Measurements from ENCODE around the gene HOXA6. TPM values are rescaled to one million over a fixed set of nuclear protein-coding genes. Genes with fewer than 3 reads are reported as not detected.

HOXA6 gene
- 3.3 TPM for polyA plus RNA-seq (2013, experiment 1 of 2; ENCODE audit: insufficient read length)
- 3.4 TPM for polyA plus RNA-seq (2013, experiment 2 of 2; ENCODE audit: insufficient read length)

GRCh38 chr7:27147199-27148030, at the start of gene HOXA6:
Gene HOXA6, minus strand, starts transcription at chr7:27147774. Its CDS starts 25 bp downstream, at chr7:27147749.
- DNase-seq: peak; percentile 58

- DNase-seq: peak; percentile 50
Measured at GRCh38 chr7:27196287-27196767, 48.8 kb upstream of the HOXA6 start.

- DNase-seq: no peak
Measured at GRCh38 chr7:27194686-27195379, 47.3 kb upstream of the HOXA6 start.

GRCh38 chr7:27194002-27194352, 46.4 kb upstream of the HOXA6 start:
- DNase-seq: no peak

- DNase-seq: no peak
Measured at GRCh38 chr7:27193335-27194001, 45.9 kb upstream of the HOXA6 start.

- no peak for DNase-seq
Measured at GRCh38 chr7:27192546-27193334, 45.2 kb upstream of the HOXA6 start.

- DNase-seq: no peak
Measured at GRCh38 chr7:27191833-27192545, 44.4 kb upstream of the HOXA6 start.

- DNase-seq: no peak
Measured at GRCh38 chr7:27191161-27191731, 43.7 kb upstream of the HOXA6 start.

GRCh38 chr7:27189997-27190748, 42.6 kb upstream of the HOXA6 start:
- no peak for DNase-seq

- no peak for DNase-seq
Measured at GRCh38 chr7:27189295-27189996, 41.9 kb upstream of the HOXA6 start.

- no peak for DNase-seq
Measured at GRCh38 chr7:27188386-27189294, 41.1 kb upstream of the HOXA6 start.

- no peak for DNase-seq
Measured at GRCh38 chr7:27187475-27188385, 40.2 kb upstream of the HOXA6 start.

- no peak for DNase-seq
Measured at GRCh38 chr7:27186668-27187474, 39.3 kb upstream of the HOXA6 start.

GRCh38 chr7:27185854-27186667, 38.5 kb upstream of the HOXA6 start:
- DNase-seq: no peak

- DNase-seq: peak; percentile 74
Measured at GRCh38 chr7:27185013-27185853, 37.7 kb upstream of the HOXA6 start, which contains the start of gene HOXA11. Gene HOXA11, minus strand, starts transcription at chr7:27185232. Its CDS starts 88 bp downstream, at chr7:27185144.
